Endodermal cell (in vitro differentiated cells): ENCODE results near the gene VILL. TPM values are rescaled to one million over a fixed set of nuclear protein-coding genes. Genes with fewer than 3 reads are reported as not detected.

Experiments
- DNase-seq: peaks from one replicate; pipeline ENCODE4 v3.0.0-alpha.2; 2017
- H3K27ac ChIP-seq: 2 replicates; pipeline ENCODE4 v1.5.1; 2013; ENCODE audit warnings: mild to moderate bottlenecking, low read depth, low read length, moderate library complexity
- H3K27me3 ChIP-seq: 2 replicates; pipeline ENCODE4 v1.6.1; 2013; ENCODE audit warnings: mild to moderate bottlenecking, low read length, moderate library complexity; ENCODE audit not compliant: insufficient read depth, control insufficient read depth, poor library complexity, severe bottlenecking
- H3K36me3 ChIP-seq: 2 replicates; pipeline ENCODE4 v1.7.0; 2013; ENCODE audit warnings: mild to moderate bottlenecking, low read length, moderate library complexity; ENCODE audit not compliant: control insufficient read depth, insufficient read depth
- H3K4me1 ChIP-seq: one replicate; pipeline ENCODE4 v1.7.0; 2013; ENCODE audit warnings: low read length; ENCODE audit not compliant: control insufficient read depth, insufficient read depth
- H3K4me3 ChIP-seq: 2 replicates; pipeline ENCODE4 v1.5.1; 2013; ENCODE audit warnings: mild to moderate bottlenecking, low read length, moderate library complexity
- H3K9ac ChIP-seq: 2 replicates; pipeline ENCODE4 v1.6.1; 2013; ENCODE audit warnings: mild to moderate bottlenecking, low read length, moderate library complexity; ENCODE audit not compliant: poor library complexity, severe bottlenecking; ENCODE audit errors: extremely low read depth
- H3K9me3 ChIP-seq: 2 replicates; pipeline ENCODE4 v1.6.1; 2013; ENCODE audit warnings: mild to moderate bottlenecking, low read length, moderate library complexity; ENCODE audit not compliant: control insufficient read depth
- H3K27ac Mint-ChIP-seq: 2 replicates; pipeline ENCODE4 v1.8.0; 2020; ENCODE audit warnings: mixed read lengths
- H3K27me3 Mint-ChIP-seq: 2 replicates; pipeline ENCODE4 v1.8.0; 2021; ENCODE audit warnings: mild to moderate bottlenecking, mixed read lengths; ENCODE audit not compliant: insufficient read depth
- H3K36me3 Mint-ChIP-seq: 2 replicates; pipeline ENCODE4 v1.8.0; 2020; ENCODE audit warnings: low read depth, mixed read lengths
- H3K4me1 Mint-ChIP-seq: 2 replicates; pipeline ENCODE4 v1.8.0; 2020; ENCODE audit warnings: mixed read lengths
- H3K4me3 Mint-ChIP-seq: 2 replicates; pipeline ENCODE4 v1.8.0; 2020; ENCODE audit warnings: mild to moderate bottlenecking, moderate library complexity, mixed read lengths
- H3K9me3 Mint-ChIP-seq: 2 replicates; pipeline ENCODE4 v1.8.0; 2020; ENCODE audit warnings: mild to moderate bottlenecking, mixed read lengths
- WGBS, 2 experiments: methylation state at CpG; one replicate each; pipeline versions ENCODE4 v1.1.5 to v1.1.7; 2013; ENCODE audit warnings: missing lambda C conversion rate in 2 of 2, mixed read lengths in 1 of 2; ENCODE audit not compliant: insufficient coverage in 1 of 2, insufficient read length in 1 of 2; 5-methylcytosine and 5-hydroxymethylcytosine counted together
- total RNA-seq, 2 donors: library from RNA; stranded (reverse); fragmentation: NEBNext Ultra II Directional in 1 of 2; extraction: Animal tissue kit (Norgen Biotek cat#: 25700) in 1 of 2; gene quantifications; 2 replicates in 1 of 2; 3 replicates in 1 of 2; pipeline ENCODE4 v1.2.1, GENCODE V29; 2021
- TF ChIP-seq, protein P1 (sequence below): fragments of 200-600 bp; sonication (generic); conservative IDR thresholded peaks from 2 replicates; pipeline ENCODE4 v1.5.0; 2021; ENCODE audit warnings: antibody characterized with exemption, mild to moderate bottlenecking

Gene VILL
- total RNA-seq, 2 donors from 2014 or later: 16.0 to 21.3 TPM

GRCh38 chr3:38019658-38020341 lies 29.2 kb downstream of the VILL start:
- TF ChIP-seq, protein P1, sequence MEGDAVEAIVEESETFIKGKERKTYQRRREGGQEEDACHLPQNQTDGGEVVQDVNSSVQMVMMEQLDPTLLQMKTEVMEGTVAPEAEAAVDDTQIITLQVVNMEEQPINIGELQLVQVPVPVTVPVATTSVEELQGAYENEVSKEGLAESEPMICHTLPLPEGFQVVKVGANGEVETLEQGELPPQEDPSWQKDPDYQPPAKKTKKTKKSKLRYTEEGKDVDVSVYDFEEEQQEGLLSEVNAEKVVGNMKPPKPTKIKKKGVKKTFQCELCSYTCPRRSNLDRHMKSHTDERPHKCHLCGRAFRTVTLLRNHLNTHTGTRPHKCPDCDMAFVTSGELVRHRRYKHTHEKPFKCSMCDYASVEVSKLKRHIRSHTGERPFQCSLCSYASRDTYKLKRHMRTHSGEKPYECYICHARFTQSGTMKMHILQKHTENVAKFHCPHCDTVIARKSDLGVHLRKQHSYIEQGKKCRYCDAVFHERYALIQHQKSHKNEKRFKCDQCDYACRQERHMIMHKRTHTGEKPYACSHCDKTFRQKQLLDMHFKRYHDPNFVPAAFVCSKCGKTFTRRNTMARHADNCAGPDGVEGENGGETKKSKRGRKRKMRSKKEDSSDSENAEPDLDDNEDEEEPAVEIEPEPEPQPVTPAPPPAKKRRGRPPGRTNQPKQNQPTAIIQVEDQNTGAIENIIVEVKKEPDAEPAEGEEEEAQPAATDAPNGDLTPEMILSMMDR: no peak
- DNase-seq: peak; percentile 10
- Histone ChIP-seq H3K9ac (no peak overlapping the region), H3K9me3 (peaks cover 4% of the 10 kb centered on the region), H3K27me3 (no peaks in the 10 kb centered on the region), H3K4me3 (no peak overlapping the region), H3K27ac (no peak overlapping the region), H3K36me3 (peaks cover 30% of the 10 kb centered on the region), H3K4me1 (peaks cover 15% of the 10 kb centered on the region)
- H3K9me3 Mint-ChIP-seq: no peaks in the 10 kb centered on the region
- H3K36me3 Mint-ChIP-seq: peaks cover 35% of the 10 kb centered on the region
- 90 to 96% methylated on average over 10 of the region's 10 CpGs for WGBS, 2 experiments
- no peak overlapping the region for H3K4me3 Mint-ChIP-seq
- no peaks in the 10 kb centered on the region for H3K27me3 Mint-ChIP-seq
- peaks cover 9% of the 10 kb centered on the region for H3K4me1 Mint-ChIP-seq
- H3K27ac Mint-ChIP-seq: no peak overlapping the region

DNA sequence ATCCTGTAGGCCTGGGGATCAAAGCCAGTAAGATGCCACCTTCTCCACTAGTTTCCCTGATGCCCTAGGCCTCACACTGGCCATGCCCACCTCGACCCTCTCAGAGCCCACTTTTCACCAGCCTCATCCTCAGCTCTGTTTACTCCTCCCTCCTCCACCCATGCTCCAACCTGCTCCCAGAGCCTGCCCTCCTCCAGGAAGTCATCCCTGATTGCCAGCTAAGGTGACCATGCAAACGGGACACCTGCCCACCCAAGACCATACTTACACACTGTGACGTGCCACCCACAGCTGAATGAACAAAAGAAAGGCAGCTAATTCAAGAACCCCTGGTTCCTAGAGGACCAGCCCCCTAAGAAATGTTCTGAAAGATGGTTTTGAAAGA lies 29.7 kb downstream of the VILL start:
- no peak overlapping the region for H3K27ac ChIP-seq

DNA sequence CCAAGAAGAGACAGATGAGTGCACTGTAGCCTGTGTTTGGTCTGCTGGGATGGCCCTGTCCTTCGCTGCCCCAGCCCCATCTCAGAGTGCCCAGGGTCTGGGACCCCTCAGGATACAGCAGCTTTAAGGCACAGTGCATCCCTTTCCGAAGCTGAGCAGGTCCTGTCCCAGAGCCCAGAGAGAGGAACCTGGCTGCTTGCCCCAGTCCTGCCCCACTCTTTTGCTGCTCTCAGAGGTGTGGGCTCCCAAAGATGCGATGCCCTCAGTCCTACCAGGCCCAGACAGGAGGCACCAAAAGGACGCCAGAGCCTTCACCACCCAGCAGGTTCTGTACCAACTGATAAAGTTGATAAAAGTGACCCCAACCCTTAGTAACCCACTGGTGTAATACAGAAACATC lies 30.6 kb downstream of the VILL start:
- WGBS, 2 experiments: 91 to 97% methylated on average over 4 of the region's 4 CpGs
- H3K27me3 ChIP-seq: no peaks in the 10 kb centered on the region
- Mint-ChIP-seq H3K9me3 (no peaks in the 10 kb centered on the region), H3K27me3 (peaks cover 2% of the 10 kb centered on the region), H3K27ac (no peak overlapping the region), H3K4me3 (no peak overlapping the region), H3K36me3 (peaks cover 21% of the 10 kb centered on the region), H3K4me1 (peaks cover 13% of the 10 kb centered on the region)
- no peak overlapping the region for H3K9ac ChIP-seq
- H3K4me1 ChIP-seq: peaks cover 18% of the 10 kb centered on the region
- peaks cover 16% of the 10 kb centered on the region for H3K36me3 ChIP-seq
- no peak overlapping the region for H3K4me3 ChIP-seq
- DNase-seq: peak; percentile 16
- peaks cover 2% of the 10 kb centered on the region for H3K9me3 ChIP-seq
- H3K27ac ChIP-seq: no peak overlapping the region
- TF ChIP-seq, protein P1: no peak

More for the DNA sequence above, 29.7 kb downstream of the VILL start:
- H3K36me3 ChIP-seq: peaks cover 25% of the 10 kb centered on the region
- no peak overlapping the region for H3K9ac ChIP-seq
- Mint-ChIP-seq H3K4me3 (no peak overlapping the region), H3K9me3 (no peaks in the 10 kb centered on the region), H3K36me3 (peaks cover 30% of the 10 kb centered on the region), H3K27ac (no peak overlapping the region), H3K4me1 (peaks cover 9% of the 10 kb centered on the region), H3K27me3 (no peaks in the 10 kb centered on the region)
- DNase-seq: peak; percentile 19
- no peak overlapping the region for H3K4me3 ChIP-seq
- H3K27me3 ChIP-seq: no peaks in the 10 kb centered on the region
- peaks cover 15% of the 10 kb centered on the region for H3K4me1 ChIP-seq
- TF ChIP-seq, protein P1: no peak
- peaks cover 4% of the 10 kb centered on the region for H3K9me3 ChIP-seq
- 83 to 91% methylated on average over 1 to 3 of the region's 3 CpGs for WGBS, 2 experiments
